Activated CD4-positive, alpha-beta T cell treated with anti-CD3 and anti-CD28 coated beads for 1 hour (primary cell): ENCODE measurements around the gene FUZ.

Experiments
- DNase-seq: peaks from one replicate; pipeline ENCODE4 v3.0.0-alpha.2; 2020

FUZ gene

DNA sequence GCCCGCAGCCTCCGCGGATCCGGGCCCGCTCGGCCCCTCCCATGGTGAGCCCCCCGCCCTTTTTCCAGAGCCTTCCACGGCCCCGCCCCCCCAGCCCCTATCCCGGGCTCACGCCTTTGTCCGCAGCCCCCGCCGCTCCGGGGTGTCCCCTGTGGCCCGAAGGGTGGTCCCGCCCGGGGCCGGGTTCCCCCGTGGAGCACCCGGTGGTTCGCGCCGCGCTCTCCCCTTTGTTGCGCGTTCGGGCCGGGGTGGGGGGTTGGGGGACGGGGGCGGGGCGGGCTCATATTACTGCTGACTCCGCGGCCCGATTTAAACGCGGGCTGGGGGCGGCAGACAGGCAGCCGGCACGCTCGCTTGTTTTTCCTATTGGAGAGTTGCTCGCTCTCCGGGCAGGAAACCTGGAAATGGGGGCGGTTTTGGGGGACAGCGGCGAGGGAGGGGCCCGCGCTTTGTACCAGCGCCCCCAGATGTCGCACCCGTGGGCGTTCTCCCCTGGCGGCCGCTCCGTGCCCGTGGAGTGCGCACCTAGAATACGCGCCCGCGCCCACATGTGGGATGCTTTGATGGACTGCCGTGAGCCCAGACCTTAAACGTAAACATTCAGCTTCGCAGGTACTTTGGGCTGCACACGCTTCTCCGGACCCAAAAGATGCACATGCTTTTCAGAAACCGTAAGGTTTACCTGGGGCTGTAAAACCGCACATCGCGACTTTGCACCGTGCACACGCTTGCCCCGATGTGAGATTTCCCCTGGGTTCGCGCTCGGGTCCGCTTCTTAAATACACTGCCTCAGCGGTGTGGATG is 38.6 kb upstream of the FUZ start:
- DNase-seq = no peak

DNA sequence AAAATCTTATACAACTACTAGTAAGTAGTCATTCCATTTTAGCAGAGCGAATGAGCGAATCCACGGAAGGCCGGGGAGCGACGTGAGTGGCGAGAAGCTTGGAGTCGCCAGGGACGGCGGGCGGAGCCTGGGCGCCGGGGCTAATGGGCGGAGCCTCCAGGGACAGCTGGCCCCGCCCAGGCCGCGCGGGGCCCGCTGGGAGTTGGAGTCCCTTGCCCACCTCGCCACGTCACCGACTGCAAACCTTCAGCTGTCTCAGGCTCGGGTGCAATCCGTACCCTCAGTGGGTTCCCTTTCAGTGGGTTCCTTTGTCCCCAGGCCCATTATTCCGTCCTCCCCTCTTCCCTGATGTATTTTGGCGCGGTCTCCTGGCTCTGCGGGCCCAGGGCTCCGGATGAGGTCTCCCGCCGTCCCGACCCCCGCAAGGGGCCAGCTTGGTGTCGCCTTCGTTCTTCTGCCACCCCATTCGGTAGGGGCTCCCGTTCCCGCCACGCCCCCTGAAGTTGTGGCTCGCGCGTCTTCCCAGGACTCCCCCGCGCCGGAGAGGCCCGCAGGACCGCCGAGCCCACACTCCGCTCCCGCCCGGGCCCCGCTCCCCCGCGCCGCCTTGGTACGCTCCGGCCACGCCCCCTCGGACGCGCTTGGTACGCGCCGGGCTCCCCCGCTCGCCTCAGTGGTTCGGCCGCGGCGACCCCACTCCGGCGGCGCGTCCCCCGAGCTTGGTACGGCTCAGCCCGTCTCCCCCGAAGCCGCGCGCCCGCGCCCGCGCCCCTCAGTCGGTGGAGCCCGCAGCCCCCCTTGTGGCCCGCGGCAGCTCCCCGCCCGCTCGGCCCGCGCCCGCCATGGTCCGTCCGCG is 37.6 kb upstream of the FUZ start, which contains the start of gene PTOV1:
Gene PTOV1, plus strand, starts transcription at position 673 of the 856 bp plus-strand sequence.
- peak; percentile 81 for DNase-seq

DNA sequence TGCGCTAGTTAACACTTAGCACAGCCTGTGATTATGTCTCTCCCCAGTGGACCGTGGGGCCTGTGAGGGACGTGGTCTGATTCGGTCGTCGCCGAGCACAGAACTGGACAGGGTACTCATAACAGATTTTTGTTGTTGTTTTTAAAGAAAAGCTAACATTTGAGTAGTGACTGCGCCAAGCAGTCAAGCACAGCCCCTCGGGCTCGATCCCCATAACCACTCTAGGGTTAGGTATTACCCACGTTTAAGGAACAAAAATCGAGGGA is 37.1 kb upstream of the FUZ start:
- DNase-seq = no peak

DNA sequence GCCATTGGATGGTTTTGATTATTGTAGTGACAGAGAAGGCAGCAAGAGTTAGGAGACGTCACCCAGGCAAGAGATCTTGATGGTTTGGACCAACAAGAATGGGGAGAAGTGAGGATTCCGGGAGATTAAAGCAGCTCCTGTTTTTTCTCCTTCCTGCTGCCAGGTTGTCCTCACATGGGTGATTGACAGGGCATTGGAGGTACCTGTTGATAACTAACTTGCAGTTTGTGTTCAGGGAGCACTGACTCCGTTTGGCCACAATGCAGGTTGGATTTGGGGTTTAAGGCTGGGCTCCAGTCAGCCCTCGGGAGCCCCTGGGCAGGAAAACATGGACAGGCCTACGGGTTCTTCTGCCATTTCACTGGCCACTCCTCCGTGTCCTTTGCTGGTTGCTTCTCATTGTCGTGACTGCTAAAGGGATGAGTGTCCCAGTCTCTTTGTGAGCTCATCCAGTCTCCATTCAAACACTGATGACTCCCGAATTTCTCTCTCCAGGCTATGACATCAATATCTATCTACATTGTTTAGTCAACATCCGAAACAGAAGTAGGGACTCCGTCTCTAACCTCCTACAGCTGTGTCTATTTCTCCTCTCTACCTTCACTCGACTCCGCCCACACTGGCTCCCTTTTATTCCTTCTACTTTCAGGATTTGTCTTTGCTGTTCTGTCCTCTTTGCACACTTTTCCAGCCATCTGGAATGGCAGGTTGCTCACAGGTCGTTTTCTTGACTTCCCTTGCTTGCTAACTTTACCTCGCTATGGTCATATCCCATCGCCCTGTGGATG is 36.5 kb upstream of the FUZ start:
- no peak for DNase-seq

DNA sequence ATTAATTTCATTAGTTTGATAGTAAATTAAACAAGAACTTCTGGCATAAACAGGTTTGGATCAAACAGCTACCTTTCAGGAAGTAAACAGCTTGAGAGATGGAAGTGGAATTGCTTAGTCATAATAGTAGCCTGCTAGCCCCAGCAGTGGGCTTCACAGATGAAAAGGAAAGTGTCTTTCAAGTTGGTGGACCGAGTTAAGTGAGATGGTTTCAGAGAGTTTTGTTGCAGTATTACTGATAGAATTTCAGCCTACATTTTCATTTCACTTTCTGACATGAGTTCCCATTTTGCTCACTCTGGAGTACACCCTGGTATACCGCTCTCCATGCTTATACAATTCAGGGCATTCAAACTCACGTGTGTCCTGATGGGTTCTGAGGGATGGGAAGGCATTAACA is 35.8 kb upstream of the FUZ start:
- no peak for DNase-seq

DNA sequence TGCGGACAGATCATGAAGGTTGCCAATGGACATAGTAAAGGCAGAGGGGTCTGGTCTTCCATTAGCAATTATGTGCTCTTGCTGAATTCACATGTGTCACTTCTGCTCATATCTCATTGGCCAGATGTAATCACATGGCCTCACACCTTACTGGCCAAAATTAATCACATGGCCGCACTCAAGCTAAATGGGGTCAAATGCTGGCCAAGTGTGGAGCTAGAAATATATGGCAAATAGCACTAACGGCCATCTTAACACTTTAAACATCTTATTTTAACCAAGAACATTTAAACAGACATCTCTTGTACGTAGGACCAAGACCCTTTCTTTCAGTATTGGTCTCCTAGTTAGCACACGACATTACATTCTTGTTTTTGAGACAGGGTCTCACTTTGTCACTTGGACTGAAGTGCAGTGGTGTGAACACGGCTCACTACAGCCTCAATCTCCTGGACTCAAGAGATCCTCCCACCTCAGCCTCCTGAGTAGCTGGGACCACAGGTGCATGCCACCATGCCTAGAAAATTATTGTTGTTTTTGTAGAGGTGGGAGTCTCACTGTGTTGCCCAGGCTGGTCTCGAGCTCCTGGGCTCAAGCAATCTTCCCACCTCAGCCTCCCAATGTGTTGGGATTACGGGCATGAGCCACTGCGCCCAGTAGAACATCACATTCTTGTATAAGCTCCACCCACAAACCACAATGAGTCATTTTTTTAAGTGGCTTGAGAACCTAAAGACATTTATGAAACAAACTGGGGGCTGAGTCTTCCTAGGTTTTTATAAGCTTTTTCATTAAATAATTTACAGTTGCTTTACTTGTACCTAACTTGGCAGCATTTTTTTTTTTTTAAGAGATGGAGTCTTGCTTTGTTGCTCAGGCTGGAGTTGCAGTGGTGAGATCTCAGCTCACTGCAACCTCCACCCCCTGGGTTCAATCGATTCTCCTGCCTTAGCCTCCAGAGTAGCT is 34.9 kb upstream of the FUZ start:
- no peak for DNase-seq

DNA sequence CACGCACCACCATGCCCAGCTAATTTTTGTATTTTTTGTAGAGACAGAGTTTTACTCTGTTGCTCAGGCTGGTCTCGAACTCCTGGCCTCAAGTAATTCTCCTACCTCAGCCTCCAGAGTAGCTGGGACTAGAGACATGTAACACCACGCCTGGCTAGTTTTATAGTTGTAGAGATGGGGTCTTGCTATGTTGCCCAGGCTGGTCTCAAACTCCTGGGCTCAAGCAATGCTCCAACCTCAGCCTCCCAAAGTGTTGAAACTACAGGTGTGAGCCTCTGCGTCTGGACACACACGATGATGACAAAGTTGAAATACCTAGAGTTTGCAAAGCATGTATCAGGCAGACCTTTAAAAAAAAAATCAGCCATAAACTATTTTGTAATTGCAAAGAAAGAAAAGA is 33.3 kb upstream of the FUZ start:
- no peak for DNase-seq

DNA sequence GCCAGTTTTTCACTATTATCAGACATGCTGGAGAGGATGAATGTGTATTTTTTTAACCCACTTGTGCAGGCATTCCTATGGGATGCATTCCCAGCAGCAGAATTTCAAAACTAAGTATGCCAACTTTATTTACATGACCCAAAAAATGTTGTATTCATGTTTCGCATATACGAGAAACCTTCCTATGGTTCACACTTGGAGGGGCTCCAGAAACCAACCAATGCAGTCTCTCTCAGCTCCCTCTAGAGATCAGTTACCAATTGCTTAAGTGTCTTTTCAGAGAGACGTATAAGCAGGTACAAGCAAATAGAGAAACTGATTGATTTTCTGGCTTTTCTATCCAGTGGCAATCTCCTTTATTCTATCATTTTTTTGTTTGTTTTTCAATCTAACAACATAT is 32.3 kb upstream of the FUZ start:
- no peak for DNase-seq

DNA sequence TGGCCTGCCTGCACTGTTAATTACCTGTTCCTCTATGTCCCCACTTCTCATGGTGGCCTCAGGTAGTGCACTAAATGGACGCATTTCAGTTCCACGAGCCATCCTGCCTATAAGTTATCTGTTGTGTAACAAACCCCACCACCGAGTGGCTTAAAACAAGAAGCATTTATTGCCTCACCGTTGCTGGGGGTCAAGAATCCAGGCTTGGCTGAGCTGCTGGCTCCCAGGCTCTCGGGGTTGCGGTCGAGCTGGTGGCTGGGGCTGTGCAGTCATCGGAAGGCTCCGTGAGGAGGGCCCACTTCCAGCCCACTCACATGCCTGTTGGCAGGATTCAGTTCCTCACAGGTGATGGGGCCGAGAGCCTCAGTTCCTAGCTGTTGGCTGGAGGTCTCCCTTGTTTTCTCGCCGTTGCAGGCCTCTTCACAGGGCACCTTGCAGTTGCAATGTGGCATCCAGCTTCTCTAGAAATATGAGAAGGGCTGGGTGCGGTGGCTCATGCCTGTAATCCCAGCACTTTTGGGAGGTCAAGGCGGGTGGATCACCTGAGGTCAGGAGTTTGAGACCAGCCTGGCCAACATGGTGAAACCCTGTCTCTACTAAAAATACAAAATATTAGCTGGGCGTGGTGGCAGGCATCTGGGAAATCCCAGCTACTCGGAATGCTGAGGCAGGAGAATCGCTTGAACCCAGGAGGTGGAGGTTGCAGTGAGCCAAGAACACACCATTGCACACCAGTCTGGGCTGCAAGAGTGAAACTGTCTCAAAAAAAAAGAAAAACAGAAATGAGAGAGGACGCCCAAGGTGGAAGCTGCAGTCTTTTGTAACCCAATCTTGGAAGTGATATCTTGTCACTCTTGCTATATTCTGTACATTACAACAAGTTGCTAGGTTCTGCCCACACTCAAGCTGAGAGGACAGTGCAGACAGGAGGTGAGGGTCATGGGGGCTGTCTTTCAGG is 31.3 kb upstream of the FUZ start:
- no peak for DNase-seq

DNA sequence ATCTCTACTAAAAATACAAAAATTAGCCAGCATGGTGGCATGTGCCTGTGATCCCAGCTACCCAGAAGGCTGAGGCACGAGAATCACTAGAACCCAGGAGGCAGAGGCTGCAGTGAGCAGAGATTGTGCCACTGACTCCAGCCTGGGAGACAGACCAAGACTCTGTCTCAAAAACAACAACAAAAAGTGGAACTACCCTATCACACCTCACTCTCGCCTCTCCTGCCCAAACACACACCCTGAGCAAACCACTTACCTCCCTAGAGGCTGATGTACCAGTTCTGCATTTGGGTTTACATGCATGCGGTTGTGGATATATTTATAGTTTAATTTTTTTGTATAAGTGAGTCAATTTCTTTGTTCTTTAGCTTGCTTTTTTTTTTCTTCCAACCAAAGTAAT is 30.2 kb upstream of the FUZ start:
- DNase-seq = no peak

DNA sequence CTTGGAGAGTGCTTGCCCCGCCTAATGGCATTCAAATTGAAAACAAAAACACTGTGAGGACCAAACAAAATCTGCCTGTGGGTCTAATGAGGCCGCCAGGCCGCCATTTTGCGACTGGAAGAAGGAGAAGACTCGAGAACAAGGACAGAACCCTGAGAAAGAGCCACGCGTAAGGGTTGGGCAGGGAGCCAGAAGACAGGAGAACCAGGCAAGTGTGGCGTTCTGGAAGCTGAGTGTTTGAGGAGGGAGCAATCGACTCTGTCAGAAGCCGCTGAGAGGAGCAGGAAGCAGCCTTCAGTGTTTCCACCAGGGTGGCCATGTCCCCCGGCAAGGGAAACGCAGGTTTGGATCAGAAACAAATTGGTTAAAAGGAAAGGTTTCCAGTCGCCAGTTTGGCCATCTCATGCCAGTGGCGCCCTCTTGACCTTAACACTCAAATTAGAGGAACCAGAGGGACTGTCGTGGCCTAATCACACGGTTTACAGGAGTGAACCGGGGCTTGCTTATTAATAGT is 27.7 kb upstream of the FUZ start:
- no peak for DNase-seq

DNA sequence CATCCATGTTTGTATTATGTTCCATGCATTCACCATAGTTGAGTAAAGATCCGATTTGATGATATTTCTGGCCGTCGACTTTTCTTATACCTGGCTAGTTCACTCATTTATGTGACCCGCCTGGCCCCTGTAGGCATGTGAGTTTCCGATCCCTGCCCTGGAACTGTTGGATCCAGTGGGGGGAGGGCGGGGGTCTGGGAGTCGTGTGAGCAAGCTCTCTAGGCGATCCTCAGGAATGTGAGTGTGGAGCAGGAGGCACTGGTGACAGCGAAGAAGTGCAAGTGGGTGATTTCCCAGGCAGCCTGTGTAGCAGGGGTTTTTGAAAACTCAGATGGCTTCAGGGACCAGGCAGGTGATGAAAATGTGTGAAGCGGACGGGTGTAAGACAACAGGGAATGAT is 27.2 kb upstream of the FUZ start:
- no peak for DNase-seq

DNA sequence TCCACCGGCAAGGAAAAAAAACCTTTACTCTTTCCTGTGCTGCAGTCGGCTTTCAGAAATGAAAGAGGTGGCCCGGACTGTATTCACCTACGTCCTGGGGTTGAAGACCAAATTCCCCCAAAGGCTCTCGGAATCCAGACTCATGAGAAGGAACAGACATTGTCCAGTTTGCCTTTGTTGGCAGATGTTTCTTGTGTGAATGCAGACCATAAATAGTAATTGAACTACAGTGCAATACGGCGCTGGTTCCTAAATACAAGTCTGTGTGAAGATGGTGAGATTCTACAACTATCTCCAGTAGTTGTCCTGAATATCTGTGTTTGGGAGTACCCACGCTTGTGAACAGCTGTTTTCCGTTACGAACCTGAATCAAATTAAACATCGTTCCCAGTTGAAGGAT is 26.6 kb upstream of the FUZ start:
- DNase-seq = no peak

DNA sequence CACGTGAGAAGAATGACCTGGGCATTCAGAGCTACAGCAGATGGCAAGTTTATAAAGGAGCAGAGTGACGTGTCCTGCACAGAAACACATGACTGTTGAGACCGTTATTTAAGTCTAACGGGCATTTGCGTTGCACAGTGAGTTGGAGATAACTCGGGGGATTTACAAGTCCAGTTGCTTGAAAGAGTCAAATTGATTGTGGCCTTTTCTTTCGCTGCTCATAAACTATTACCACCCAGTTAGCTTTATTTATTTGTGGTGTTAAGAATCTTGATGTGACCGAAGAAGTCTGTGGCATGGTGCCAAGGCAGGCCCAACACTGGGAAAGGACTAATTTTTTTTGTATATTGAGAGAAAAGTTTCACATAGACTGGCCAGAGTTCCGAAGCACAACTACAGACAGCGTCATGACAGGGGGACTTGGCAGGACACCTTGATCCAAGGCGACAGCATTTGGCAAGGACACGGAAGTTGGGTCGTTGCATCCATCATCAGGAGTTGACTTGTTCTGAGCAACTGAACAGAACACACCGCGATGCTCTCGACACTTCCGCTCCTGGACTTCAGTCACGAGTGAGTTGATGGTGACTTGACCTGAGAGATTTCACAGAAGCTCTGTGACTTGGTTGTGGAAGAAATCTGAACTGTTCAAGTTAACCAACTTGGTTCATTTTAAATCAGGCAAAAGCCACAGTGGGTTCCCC is 25.9 kb upstream of the FUZ start:
- no peak for DNase-seq

DNA sequence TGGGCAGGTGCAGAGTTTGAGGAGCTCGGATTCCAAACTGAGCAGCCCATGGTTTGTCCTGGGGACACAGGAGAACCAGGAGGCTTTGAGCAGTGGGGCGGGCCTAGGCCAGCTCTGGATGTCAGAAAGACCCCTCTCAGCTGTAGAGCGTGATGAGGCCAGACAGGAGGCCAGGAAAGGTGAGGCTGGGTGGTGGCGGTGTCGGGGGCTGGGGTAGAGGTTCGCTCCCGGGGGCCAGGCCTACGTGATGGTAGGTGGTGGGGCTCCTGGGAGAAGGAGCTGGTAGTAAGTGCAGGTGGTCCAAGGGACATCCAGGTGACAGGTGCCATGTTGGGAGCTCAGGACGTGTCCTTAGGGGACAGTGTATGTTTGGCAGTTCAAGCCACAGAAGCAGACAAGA is 24.3 kb upstream of the FUZ start:
- no peak for DNase-seq

DNA sequence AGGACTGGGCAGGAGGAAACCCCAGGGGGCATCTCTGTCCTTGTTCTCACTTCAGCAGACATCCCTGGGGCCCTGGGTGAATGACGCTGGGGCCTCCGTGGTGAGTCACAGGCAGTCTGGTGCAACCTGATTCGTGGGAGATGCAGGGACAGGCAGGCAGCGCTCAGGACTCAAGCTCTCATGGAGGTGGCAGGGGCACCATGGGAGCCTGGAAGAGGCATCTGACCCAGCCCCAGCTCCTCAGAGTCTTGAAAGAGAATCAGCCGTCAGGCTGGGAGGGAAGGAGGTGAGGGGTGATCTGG is 23.9 kb upstream of the FUZ start:
- no peak for DNase-seq

DNA sequence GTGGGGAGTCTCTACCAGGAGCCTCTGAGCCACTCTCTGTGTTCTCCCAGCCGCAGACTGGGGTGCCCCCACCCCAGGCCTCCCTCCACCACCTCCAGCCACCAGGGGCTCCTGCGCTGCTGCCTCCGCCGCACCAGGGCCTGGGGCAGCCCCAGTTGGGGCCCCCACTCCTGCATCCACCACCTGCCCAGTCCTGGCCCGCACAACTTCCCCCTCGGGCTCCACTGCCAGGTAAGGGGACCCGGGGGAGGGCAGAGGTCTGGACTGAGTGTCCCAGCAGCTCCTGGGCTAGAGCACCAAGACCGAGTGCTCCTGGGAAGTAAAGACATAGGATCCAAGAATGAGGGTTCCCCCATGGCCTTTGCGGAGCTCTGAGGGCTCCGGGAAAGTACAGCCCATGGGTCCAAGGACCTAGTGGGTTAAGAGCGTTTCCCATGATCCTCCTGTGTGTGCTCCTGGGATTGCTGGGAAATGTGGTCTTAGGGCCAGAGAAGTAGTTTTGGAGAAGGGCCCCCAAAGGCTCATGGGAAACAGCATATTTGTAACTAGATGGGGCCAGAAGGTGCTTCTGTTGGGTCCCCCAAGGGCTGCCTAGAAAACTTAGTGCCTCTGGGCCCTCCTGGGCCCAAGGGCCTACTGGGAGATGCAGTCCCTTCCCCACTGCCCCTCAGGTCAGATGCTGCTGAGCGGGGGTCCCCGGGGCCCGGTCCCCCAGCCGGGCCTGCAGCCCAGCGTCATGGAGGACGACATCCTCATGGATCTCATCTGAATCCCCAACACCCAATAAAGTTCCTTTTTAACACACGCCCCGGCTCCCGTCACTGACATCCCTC is 23.3 kb upstream of the FUZ start:
- DNase-seq = no peak

DNA sequence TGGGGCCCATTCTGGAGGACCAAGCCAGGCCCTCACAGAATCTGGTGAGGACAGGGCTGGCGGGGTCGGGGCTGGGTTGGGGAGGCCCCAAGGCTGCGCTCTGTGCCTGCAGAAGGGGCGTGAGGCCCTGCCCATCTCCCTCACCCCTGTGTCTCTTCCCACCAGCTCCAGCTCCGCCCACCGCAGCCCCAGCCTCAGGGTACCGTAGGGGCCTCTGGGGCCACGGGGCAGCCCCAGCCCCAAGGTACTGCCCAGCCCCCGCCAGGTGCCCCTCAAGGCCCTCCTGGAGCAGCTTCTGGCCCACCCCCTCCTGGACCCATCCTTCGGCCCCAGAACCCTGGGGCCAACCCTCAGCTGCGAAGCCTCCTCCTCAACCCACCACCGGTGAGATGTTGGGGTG is 22.5 kb upstream of the FUZ start:
- no peak for DNase-seq

DNA sequence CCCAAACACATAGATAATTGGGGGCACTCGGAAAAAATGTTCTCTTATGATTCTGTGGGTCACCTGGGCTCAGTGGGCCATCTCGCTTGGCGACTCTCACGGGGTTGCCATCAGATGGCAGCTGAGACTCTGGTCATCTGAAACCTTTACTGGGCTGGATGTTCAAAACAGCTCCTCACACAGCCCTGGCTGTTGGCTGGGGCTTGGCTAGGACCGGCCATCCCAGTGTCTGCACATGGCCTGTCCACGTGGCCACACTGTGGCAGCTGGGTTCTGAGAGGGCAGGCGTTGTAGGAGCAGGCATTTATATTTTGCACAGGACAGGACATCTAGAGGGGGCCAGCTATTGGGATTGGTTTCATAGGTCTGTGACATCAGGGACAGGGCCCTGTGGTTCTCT is 20.5 kb upstream of the FUZ start:
- no peak for DNase-seq

DNA sequence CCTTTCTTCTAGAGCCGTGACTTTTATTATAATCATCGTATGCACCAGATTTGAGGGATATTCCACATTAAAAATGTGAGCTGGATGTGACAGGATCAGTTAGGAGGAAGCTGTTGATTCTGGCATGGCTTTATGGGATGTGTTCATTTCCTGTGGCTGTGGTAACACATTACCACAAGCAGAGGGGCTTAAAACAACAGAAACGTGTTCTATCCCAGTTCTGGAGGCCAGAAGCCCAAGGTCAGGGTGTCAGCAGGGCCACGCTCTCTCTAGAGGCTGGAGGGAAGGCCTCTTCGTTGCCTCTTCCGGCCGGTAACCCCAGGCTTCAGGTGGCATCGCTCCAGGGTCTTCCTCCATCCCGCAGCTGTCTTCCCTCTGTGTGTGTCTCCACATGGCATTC is 19.5 kb upstream of the FUZ start:
- DNase-seq = no peak
